GM12878 (cell line): Measurements from ENCODE around the gene SLC38A1. TPM values are rescaled to one million over a fixed set of nuclear protein-coding genes. Genes with fewer than 3 reads are reported as not detected.

ENCODE experiments used
- ATAC-seq: fragments of 200-7000 bp; cut with Tn5 transposase; 3 replicates; pipeline ENCODE4 v1.9.1; 2020; ENCODE audit warnings: mild to moderate bottlenecking, moderate library complexity
- BruUV-seq: library from RNA; stranded (reverse); fragments of 400-500 nt; replicated peaks from 2 replicates; lab custom pipeline; 2021; lab: Mats Ljungman, UMichigan
- CTCF ChIA-PET: fragments of 300-600 bp; sonication (Branson Sonifier 250); formaldehyde crosslinking; extraction: SDS; loops from one replicate; lab custom pipeline; 2021; ENCODE audit warnings: inconsistent platforms; lab: Yijun Ruan, JAX
- POLR2A ChIA-PET: fragments of 350-600 bp; formaldehyde crosslinking; extraction: SDS; loops from one replicate; lab custom pipeline; 2021; ENCODE audit warnings: inconsistent platforms; lab: Charles Lee
- RAD21 ChIA-PET: fragments of 300-600 bp; sonication (Branson Sonifier 250); formaldehyde crosslinking; loops from one replicate; lab custom pipeline; 2023; ENCODE audit warnings: antibody characterized with exemption; ENCODE audit not compliant: unreplicated experiment; lab: Charles Lee
- SMC1A ChIA-PET: fragments of 300-600 bp; sonication (Branson Sonifier 250); formaldehyde crosslinking; loops from one replicate; lab custom pipeline; 2023; ENCODE audit not compliant: unreplicated experiment, uncharacterized antibody; lab: Charles Lee
- DNase-seq: peaks from one replicate; pipeline ENCODE4 v3.0.0-alpha.2; 2011; ENCODE audit warnings: low read depth, low spot score
- FAIRE-seq: peaks from 3 replicates; lab custom pipeline; 2011; peaks lifted over from hg19 to GRCh38; lab: Jason Lieb, UNC
- H2AFZ ChIP-seq: 2 replicates; pipeline ENCODE4 v1.6.0; 2011; ENCODE audit warnings: low read depth, low read length, control low read depth; ENCODE audit not compliant: control insufficient read depth
- H3K27ac ChIP-seq: 2 replicates; pipeline ENCODE4 v1.5.1; 2011; ENCODE audit warnings: control low read depth; ENCODE audit not compliant: control insufficient read depth, insufficient read depth
- H3K27me3 ChIP-seq, 2 experiments: replicated peaks in 1 of 2; 2 replicates each; pipeline versions ENCODE4 v1.6.0 to v1.6.1; 2011; ENCODE audit warnings: low read length in 1 of 2; ENCODE audit not compliant: control insufficient read depth in 2 of 2, insufficient read depth in 2 of 2
- H3K36me3 ChIP-seq, 2 experiments: 2 replicates each; pipeline ENCODE4 v1.5.1; 2011; ENCODE audit warnings: low read length in 1 of 2; ENCODE audit not compliant: control insufficient read depth in 2 of 2, insufficient read depth in 2 of 2
- H3K4me1 ChIP-seq: 2 replicates; pipeline ENCODE4 v1.6.1; 2011; ENCODE audit warnings: mild to moderate bottlenecking, low read length, moderate library complexity, mixed read lengths; ENCODE audit not compliant: control insufficient read depth, insufficient read depth
- H3K4me2 ChIP-seq: 2 replicates; pipeline ENCODE4 v1.6.0; 2011; ENCODE audit warnings: control low read depth; ENCODE audit not compliant: control insufficient read depth, insufficient read depth
- H3K4me3 ChIP-seq: fragments of 200-600 bp; sonication (generic); 2 replicates; pipeline ENCODE4 v1.5.1; 2016
- H3K79me2 ChIP-seq: 2 replicates; pipeline ENCODE4 v1.6.0; 2011; ENCODE audit warnings: low read length; ENCODE audit not compliant: control insufficient read depth, insufficient read depth
- H3K9ac ChIP-seq: 2 replicates; pipeline ENCODE4 v1.8.0; 2011; ENCODE audit warnings: low read length, control low read depth, mixed read lengths; ENCODE audit not compliant: control insufficient read depth, insufficient read depth
- H3K9me3 ChIP-seq: replicated peaks from 3 replicates; pipeline ENCODE4 v1.5.1; 2011; ENCODE audit warnings: mild to moderate bottlenecking, low read length; ENCODE audit not compliant: control insufficient read depth, insufficient read depth
- H4K20me1 ChIP-seq: 2 replicates; pipeline ENCODE4 v1.6.0; 2011; ENCODE audit not compliant: control insufficient read depth, insufficient read depth
- CEBPB ChIP-seq, 2 experiments: fragments of 150-350 bp in 1 of 2; IDR thresholded peaks; 2 replicates each; pipeline ENCODE4 v1.6.1; 2012 to 2014; ENCODE audit warnings: low read depth in 2 of 2, low read length in 2 of 2, borderline replicate concordance in 1 of 2, inconsistent platforms in 1 of 2
- ELK1 ChIP-seq: IDR thresholded peaks from 2 replicates; pipeline ENCODE4 v1.6.1; 2012; ENCODE audit warnings: low read depth, low read length, improper control_type of control experiment
- EP300 ChIP-seq, 2 experiments: fragments of 150-350 bp in 1 of 2; IDR thresholded peaks; 2 replicates each; pipeline ENCODE4 v1.6.1; 2011 to 2012; ENCODE audit warnings: low read depth in 2 of 2, low read length in 2 of 2, borderline replicate concordance in 1 of 2, improper control_type of control experiment in 1 of 2, inconsistent platforms in 1 of 2; ENCODE audit not compliant: control insufficient read depth in 1 of 2
- FOXK2 ChIP-seq: fragments of 450-650 bp; IDR thresholded peaks from 2 replicates; pipeline ENCODE4 v1.6.1; 2017; ENCODE audit warnings: mild to moderate bottlenecking, moderate library complexity
- IKZF1 ChIP-seq: fragments of 450-650 bp; conservative IDR thresholded peaks from 2 replicates; pipeline ENCODE4 v1.6.1; 2017; ENCODE audit warnings: antibody characterized with exemption, mild to moderate bottlenecking
- NFXL1 ChIP-seq: fragments of 450-650 bp; IDR thresholded peaks from 2 replicates; pipeline ENCODE4 v1.6.1; 2017; ENCODE audit warnings: antibody characterized with exemption, mild to moderate bottlenecking, borderline replicate concordance
- NRF1 ChIP-seq: conservative IDR thresholded peaks from 2 replicates; pipeline ENCODE4 v1.6.1; 2011; ENCODE audit warnings: mild to moderate bottlenecking, low read depth, low read length, improper control_type of control experiment
- PAX8 ChIP-seq: fragments of 450-650 bp; IDR thresholded peaks from 2 replicates; pipeline ENCODE4 v1.6.1; 2017; ENCODE audit warnings: mild to moderate bottlenecking, moderate library complexity
- PML ChIP-seq: IDR thresholded peaks from 2 replicates; pipeline ENCODE4 v1.6.1; 2012; ENCODE audit warnings: low read length, inconsistent platforms
- RAD21 ChIP-seq: IDR thresholded peaks from 2 replicates; pipeline ENCODE4 v1.6.1; 2011; ENCODE audit warnings: mild to moderate bottlenecking, low read depth, low read length, moderate library complexity; ENCODE audit not compliant: insufficient read depth
- SMAD1 ChIP-seq: fragments of 450-650 bp; IDR thresholded peaks from 2 replicates; pipeline ENCODE4 v1.6.1; 2018; ENCODE audit warnings: mild to moderate bottlenecking, low read depth; ENCODE audit not compliant: partially characterized antibody
- STAT3 ChIP-seq: IDR thresholded peaks from 2 replicates; pipeline ENCODE4 v1.6.1; 2011; ENCODE audit warnings: low read depth, low read length, improper control_type of control experiment
- TCF3 ChIP-seq: IDR thresholded peaks from 2 replicates; pipeline ENCODE4 v1.6.1; 2012; ENCODE audit warnings: low read depth, mild to moderate bottlenecking, low read length, borderline replicate concordance; ENCODE audit not compliant: insufficient read depth
- WGBS: methylation state at CpG from one replicate; pipeline ENCODE4 v1.1.6; 2016; ENCODE audit warnings: low lambda C conversion rate; ENCODE audit not compliant: insufficient replicate concordance, insufficient coverage; ENCODE audit errors: missing lambda C conversion rate; 5-methylcytosine and 5-hydroxymethylcytosine counted together
- in situ Hi-C: fragments of 300-500 bp; cut with MboI; formaldehyde crosslinking; loops from 9 replicates; pipeline ENCODE4 v1.14.3; 2018; ENCODE audit warnings: mixed read lengths
- intact Hi-C: fragments of 100-400 bp; cut with micrococcal nuclease; formaldehyde crosslinking; loops from one replicate; pipeline ENCODE4 v1.14.2; 2022; ENCODE audit not compliant: unreplicated experiment
- polyA plus RNA-seq, 11 experiments: library from polyadenylated mRNA; depleted of rRNA in 4 of 11; unstranded in 6 of 11; stranded (reverse) in 5 of 11; fragments of >200 nt; fragmentation: Nextera tagmentation in 4 of 11; fragmentation: Illumina TruSeq in 1 of 11; extraction: Ambion mirVana in 4 of 11; extraction: Trizol in 1 of 11; gene quantifications; 1 replicate in 1 of 11; 2 replicates in 10 of 11; pipeline versions ENCODE4 v1.2.1 to v1.2.3, GENCODE V29; 2011 to 2016; ENCODE audit warnings: inconsistent platforms in 2 of 11, missing spikeins in 2 of 11, low read depth in 1 of 11
- total RNA-seq, 4 experiments: library from RNA; depleted of rRNA in 3 of 4; stranded (reverse); fragments of >200 nt in 3 of 4; fragmentation: Illumina TruSeq in 1 of 4; extraction: Trizol in 1 of 4; gene quantifications; 2 replicates each; pipeline versions ENCODE4 v1.2.1 to v1.2.3, GENCODE V29; 2013 to 2021

Gene SLC38A1
- total and polyA plus RNA-seq, 10 of the 15 experiments (the other 5 are each of a cell fraction or from before 2014, with no cell fraction given): 38.1 to 191 (median 144) TPM

GRCh38 chr12:46167412-46167811 lies 101.4 kb downstream of the SLC38A1 start:
- ChIA-PET SMC1A (interaction anchor here (0.9 to 7.0 kb wide), 7 partner anchors 8 to 115 kb away, joined by 3 to 35 read pairs (median 6); no protein-coding TSS in a partner anchor), CTCF (interaction anchor here (0.6 to 1.8 kb wide), 8 partner anchors 8 to 132 kb away, joined by 3 to 11 read pairs (median 3); no protein-coding TSS in a partner anchor), RAD21 (interaction anchor here (1.0 to 1.9 kb wide), 2 partner anchors 10 to 95 kb away, joined by 3 to 5 read pairs; no protein-coding TSS in a partner anchor), POLR2A (interaction anchor here (1.0 to 1.1 kb wide), 2 partner anchors 13 to 56 kb away, joined by 3 to 4 read pairs; no protein-coding TSS in a partner anchor)
- Histone ChIP-seq H2AFZ (no peak overlapping the region), H3K4me2 (no peak overlapping the region), H4K20me1 (no peaks in the 10 kb centered on the region), H3K9me3 (no peaks in the 10 kb centered on the region; the same call in 1 of the 3 replicates), H3K9ac (no peak overlapping the region), H3K4me3 (no peak overlapping the region), H3K4me1 (no peaks in the 10 kb centered on the region), H3K27me3 (no peaks in the 10 kb centered on the region), H3K79me2 (no peaks in the 10 kb centered on the region), H3K27ac (no peak overlapping the region), H3K36me3 (no peaks in the 10 kb centered on the region)
- no peak for ATAC-seq
- TF ChIP-seq NRF1 (no peak), TCF3 (no peak), PML (no peak), PAX8 (no peak), EP300 (IDR thresholded peaks at IDR 0.05; ENCODE audit: borderline replicate concordance in 1 of 2, control insufficient read depth in 1 of 2, low read depth in 2 of 2, low read length in 2 of 2) (no peak), STAT3 (no peak), NFXL1 (no peak), FOXK2 (no peak), SMAD1 (no peak), IKZF1 (no peak), RAD21 (no peak), CEBPB (IDR thresholded peaks at IDR 0.05; ENCODE audit: borderline replicate concordance in 1 of 2, low read depth in 2 of 2, low read length in 2 of 2) (no peak), ELK1 (no peak)
- WGBS: 94% methylated on average over 2 of the region's 2 CpGs
- no peak for FAIRE-seq
- DNase-seq: no peak
- intact Hi-C loops (no loop called here), in situ Hi-C loops (no loop called here)
- no TSS peak for BruUV-seq
